SJCRH30 (cell line): ENCODE results near the gene XIST. TPM values are rescaled to one million over a fixed set of nuclear protein-coding genes. Genes with fewer than 3 reads are reported as not detected.
"Not testable (repeated sequence)": the region's sequence is repeated elsewhere in the genome, so short reads cannot be mapped to it uniquely, and the experiment has no call there.

ENCODE experiments used
- DNase-seq, 2 experiments: peaks; one replicate each; pipeline ENCODE4 v3.0.0-alpha.2; 2015 to 2020
- H3K27ac ChIP-seq: fragments of 250-450 bp; sonication (Bioruptor Pico); 2 replicates; pipeline ENCODE4 v1.5.1; 2020; ENCODE audit warnings: mild to moderate bottlenecking, moderate library complexity
- H3K27me3 ChIP-seq: fragments of 250-450 bp; sonication (Bioruptor Pico); 2 replicates; pipeline ENCODE4 v1.5.1; 2020; ENCODE audit warnings: mild to moderate bottlenecking, moderate library complexity
- H3K36me3 ChIP-seq: fragments of 250-450 bp; sonication (Bioruptor Pico); 2 replicates; pipeline ENCODE4 v1.5.1; 2020; ENCODE audit warnings: mild to moderate bottlenecking, moderate library complexity
- H3K4me1 ChIP-seq: fragments of 250-450 bp; sonication (Bioruptor Pico); 2 replicates; pipeline ENCODE4 v1.5.1; 2020; ENCODE audit warnings: mild to moderate bottlenecking, moderate library complexity
- H3K4me3 ChIP-seq: fragments of 250-450 bp; sonication (Bioruptor Pico); 2 replicates; pipeline ENCODE4 v1.5.1; 2020; ENCODE audit warnings: mild to moderate bottlenecking, moderate library complexity
- H3K9me3 ChIP-seq: fragments of 250-450 bp; sonication (Bioruptor Pico); replicated peaks from 2 replicates; pipeline ENCODE4 v1.5.1; 2020; ENCODE audit warnings: mild to moderate bottlenecking, moderate library complexity
- total RNA-seq: library from RNA; depleted of rRNA; stranded (reverse); fragments of >200 nt; shearing (Covaris generic); gene quantifications from 2 replicates; pipeline ENCODE4 v1.2.3, GENCODE V29; 2014; rRNA removed

The XIST gene
- 0.04 and 0.18 TPM in 2 replicates for total RNA-seq

DNA sequence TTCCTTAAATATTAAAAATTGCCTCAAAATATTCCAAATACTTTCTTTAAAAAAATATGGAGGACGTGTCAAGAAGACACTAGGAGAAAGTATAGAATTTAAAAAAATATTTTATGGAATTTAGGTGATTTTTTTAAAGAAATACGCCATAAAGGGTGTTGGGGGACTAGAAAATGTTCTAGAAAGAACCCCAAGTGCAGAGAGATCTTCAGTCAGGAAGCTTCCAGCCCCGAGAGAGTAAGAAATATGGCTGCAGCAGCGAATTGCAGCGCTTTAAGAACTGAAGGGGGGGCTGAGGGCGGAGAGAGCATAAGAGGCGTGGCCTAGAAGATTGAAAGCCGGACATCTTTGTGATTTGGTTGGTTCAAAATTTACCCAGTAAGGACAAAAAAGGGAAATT is at the start of gene XIST:
Gene XIST (minus strand): TSS at position 248 of the 400 bp plus-strand sequence.
- Histone ChIP-seq H3K9me3 (no peaks in the 10 kb centered on the region), H3K36me3 (no peaks in the 10 kb centered on the region), H3K27ac (no peak within 1 kb of the TSS), H3K4me3 (no peak within 1 kb of the TSS), H3K4me1 (no peaks in the 10 kb centered on the region), H3K27me3 (no peaks in the 10 kb centered on the region; the same call in 1 of the 2 replicates)
- no peak for DNase-seq

DNA sequence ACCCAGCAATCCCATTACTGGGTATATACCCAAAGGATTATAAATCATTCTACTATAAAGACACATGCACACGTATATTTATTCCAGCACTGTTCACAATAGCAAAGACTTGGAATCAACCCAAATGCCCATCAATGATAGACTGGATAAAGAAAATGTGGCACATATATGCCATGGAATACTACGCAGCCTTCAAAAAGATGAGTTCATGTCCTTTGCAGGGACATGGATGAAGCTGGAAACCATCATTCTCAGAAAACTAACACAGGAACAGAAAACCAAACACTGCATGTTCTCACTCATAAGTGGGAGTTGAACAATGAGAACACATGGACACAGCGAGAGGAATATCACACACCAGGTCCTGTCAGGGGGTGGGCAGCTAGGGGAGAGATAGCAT is 45.8 kb upstream of the XIST start:
- H3K27ac ChIP-seq, H3K9me3 ChIP-seq, H3K36me3 ChIP-seq, H3K4me3 ChIP-seq, H3K27me3 ChIP-seq, H3K4me1 ChIP-seq, DNase-seq: not testable (repeated sequence)

DNA sequence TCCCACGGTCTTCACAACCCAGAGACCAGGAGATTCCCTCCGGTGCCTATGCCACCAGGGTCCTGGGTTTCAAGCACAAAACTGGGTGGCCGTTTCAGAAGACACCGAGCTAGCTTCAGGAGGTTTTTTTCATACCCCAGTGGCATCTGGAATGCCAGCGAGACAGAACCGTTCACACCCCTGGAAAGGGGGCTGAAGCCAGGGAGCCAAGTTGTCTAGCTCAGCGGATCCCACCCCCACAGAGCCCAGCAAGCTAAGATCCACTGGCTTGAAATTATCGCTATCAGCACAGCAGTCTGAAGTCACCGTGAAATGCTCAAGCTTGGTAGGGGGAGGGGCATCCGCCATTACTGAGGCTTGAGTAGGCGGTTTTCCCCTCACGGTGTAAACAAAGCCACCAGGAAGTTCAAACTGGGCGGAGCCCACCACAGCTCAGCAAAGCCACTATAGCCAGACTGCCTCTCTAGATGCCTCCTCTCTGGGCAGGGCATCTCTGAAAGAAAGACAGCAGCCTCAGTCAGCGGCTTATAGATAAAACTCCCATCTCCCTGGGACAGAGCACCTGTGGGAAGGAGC is 40.1 kb upstream of the XIST start:
- DNase-seq = peak; percentile 62 to 70
- not testable (repeated sequence) for H3K4me1 ChIP-seq, H3K27me3 ChIP-seq, H3K36me3 ChIP-seq, H3K9me3 ChIP-seq
- peak overlapping the region; percentile 68 for H3K4me3 ChIP-seq
- peak overlapping the region; percentile 64 for H3K27ac ChIP-seq

- not testable (repeated sequence) for H3K9me3 ChIP-seq, DNase-seq, H3K4me3 ChIP-seq, H3K27ac ChIP-seq, H3K36me3 ChIP-seq, H3K27me3 ChIP-seq, H3K4me1 ChIP-seq
These were observed 29.7 kb upstream of the XIST start for GRCh38 chrX:73882260-73882659.

DNA sequence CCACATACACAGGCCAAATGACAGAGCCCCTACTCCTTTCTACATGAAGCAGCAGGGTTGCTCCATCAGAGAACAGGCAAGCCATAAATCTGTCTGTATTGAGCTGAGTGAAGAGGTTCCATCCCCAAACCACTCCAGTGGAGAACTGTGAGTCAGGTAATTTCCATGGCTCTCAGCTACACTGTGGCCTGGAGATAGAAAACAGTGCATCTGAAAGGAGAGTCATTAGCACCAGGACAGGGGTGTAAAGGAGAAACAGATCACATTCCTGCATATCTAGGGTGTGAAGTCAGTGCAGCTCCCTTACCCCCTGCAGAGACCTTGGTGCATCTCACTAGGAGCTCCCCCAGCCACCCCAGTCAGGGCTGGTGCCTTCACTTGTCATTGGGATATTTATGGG is 25.2 kb upstream of the XIST start:
- H3K36me3 ChIP-seq = no peaks in the 10 kb centered on the region
- H3K4me3 ChIP-seq = no peak overlapping the region
- no peaks in the 10 kb centered on the region for H3K27me3 ChIP-seq
- no peaks in the 10 kb centered on the region; the same call in 1 of the 2 replicates for H3K9me3 ChIP-seq
- H3K4me1 ChIP-seq = no peaks in the 10 kb centered on the region
- DNase-seq = no peak
- H3K27ac ChIP-seq = no peak overlapping the region

- no peaks in the 10 kb centered on the region for H3K27me3 ChIP-seq
- H3K36me3 ChIP-seq = no peaks in the 10 kb centered on the region
- no peak overlapping the region for H3K27ac ChIP-seq
- H3K4me3 ChIP-seq = no peak overlapping the region
- H3K4me1 ChIP-seq = no peaks in the 10 kb centered on the region
- H3K9me3 ChIP-seq = no peaks in the 10 kb centered on the region; the same call in 1 of the 2 replicates
- DNase-seq = no peak
These were observed 24.4 kb upstream of the XIST start for GRCh38 chrX:73876911-73877310.

DNA sequence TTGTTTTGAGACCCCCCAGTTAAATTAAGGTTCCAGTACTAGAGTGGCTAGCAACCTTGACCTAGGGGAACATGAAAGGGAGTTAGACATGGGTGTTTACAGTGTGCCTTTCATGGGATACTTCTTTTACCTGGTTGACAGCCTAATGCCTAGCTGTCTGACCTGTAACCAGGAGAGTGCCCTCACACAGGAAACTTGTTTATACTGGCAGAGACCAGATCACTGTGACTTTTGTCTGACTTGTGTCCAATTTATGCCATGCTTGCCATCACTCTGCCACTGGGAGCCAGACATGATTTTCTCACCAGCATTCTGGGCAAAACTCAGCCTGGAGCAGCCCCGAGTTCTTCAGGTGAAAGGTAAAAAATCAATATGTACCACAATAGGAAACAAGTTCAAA is 16.4 kb upstream of the XIST start:
- H3K27me3 ChIP-seq = no peaks in the 10 kb centered on the region
- no peak overlapping the region for H3K27ac ChIP-seq
- no peak for DNase-seq
- no peaks in the 10 kb centered on the region for H3K4me1 ChIP-seq
- H3K9me3 ChIP-seq = no peaks in the 10 kb centered on the region
- no peak overlapping the region for H3K4me3 ChIP-seq
- H3K36me3 ChIP-seq = no peaks in the 10 kb centered on the region

DNA sequence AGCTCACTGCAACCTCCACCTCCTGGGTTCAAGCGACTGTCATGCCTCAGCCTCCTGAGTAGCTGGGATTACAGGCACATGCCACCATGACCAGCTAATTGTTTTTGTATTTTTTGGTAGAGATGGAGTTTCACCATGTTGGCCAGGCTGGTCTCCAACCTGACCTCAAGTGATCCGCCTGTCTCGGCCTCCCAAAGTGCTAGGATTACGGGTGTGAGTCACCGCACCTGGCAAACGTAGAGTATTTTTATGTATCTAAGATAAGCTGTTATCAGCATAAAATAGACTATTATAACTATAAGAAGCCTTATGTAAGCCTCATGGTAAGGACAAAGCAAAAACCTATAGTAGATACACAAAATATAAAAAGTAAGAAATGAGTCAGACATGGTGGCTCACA is 14.6 kb upstream of the XIST start:
- Histone ChIP-seq H3K9me3 (no peaks in the 10 kb centered on the region), H3K36me3 (no peaks in the 10 kb centered on the region), H3K4me1 (no peaks in the 10 kb centered on the region), H3K4me3 (no peak overlapping the region), H3K27me3 (no peaks in the 10 kb centered on the region), H3K27ac (no peak overlapping the region)
- DNase-seq = peak in 1 of 2 experiments; percentile 5

GRCh38 chrX:73863852-73864251 is 11.3 kb upstream of the XIST start:
- Histone ChIP-seq H3K4me1 (no peaks in the 10 kb centered on the region), H3K27ac (no peak overlapping the region), H3K4me3 (no peak overlapping the region), H3K27me3 (no peaks in the 10 kb centered on the region), H3K9me3 (no peaks in the 10 kb centered on the region), H3K36me3 (no peaks in the 10 kb centered on the region)
- no peak for DNase-seq

- Histone ChIP-seq H3K27ac (no peak overlapping the region), H3K9me3 (no peaks in the 10 kb centered on the region), H3K36me3 (no peaks in the 10 kb centered on the region), H3K4me3 (no peak overlapping the region), H3K27me3 (no peaks in the 10 kb centered on the region), H3K4me1 (no peaks in the 10 kb centered on the region)
- DNase-seq = no peak
These were observed 10.8 kb upstream of the XIST start for GRCh38 chrX:73863268-73863667.

GRCh38 chrX:73859622-73860021 is 7.1 kb upstream of the XIST start:
- no peaks in the 10 kb centered on the region for H3K4me1 ChIP-seq
- H3K27me3 ChIP-seq = no peaks in the 10 kb centered on the region
- no peak overlapping the region for H3K27ac ChIP-seq
- H3K9me3 ChIP-seq = no peaks in the 10 kb centered on the region
- no peak for DNase-seq
- H3K4me3 ChIP-seq = no peak overlapping the region
- H3K36me3 ChIP-seq = no peaks in the 10 kb centered on the region

- H3K27me3 ChIP-seq = no peaks in the 10 kb centered on the region
- peak; percentile 54 to 82 for DNase-seq
- no peaks in the 10 kb centered on the region for H3K9me3 ChIP-seq
- H3K4me1 ChIP-seq = no peaks in the 10 kb centered on the region
- H3K27ac ChIP-seq = no peak overlapping the region
- no peaks in the 10 kb centered on the region for H3K36me3 ChIP-seq
- no peak overlapping the region for H3K4me3 ChIP-seq
These were observed 3.0 kb upstream of the XIST start for GRCh38 chrX:73855546-73855945.

DNA sequence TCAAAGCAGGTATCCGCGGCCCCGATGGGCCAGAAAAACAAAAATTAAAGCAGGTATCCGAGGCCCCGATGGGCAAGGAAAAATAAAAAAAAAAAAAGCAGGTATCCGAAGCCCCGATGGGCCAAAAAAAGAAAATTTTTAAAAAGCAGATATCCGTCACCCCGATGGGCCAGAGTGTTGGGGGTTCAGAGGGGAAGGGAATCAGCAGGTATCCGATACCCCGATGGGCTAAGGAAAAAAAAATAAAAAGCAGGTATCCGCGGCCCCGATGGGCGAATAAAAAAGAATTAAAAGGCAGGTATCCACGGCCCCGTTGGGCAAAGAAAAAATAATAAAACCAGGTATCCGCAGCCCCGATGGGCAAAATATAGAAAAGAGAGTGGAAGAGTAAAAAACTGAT is 492 bp downstream of the XIST start:
- no peaks in the 10 kb centered on the region; the same call in 1 of the 2 replicates for H3K27me3 ChIP-seq
- H3K36me3 ChIP-seq = no peaks in the 10 kb centered on the region
- H3K9me3 ChIP-seq = no peaks in the 10 kb centered on the region
- no peaks in the 10 kb centered on the region for H3K4me1 ChIP-seq
- no peak for DNase-seq
- no peak overlapping the region for H3K27ac ChIP-seq
- no peak overlapping the region for H3K4me3 ChIP-seq

- no peak overlapping the region for H3K4me3 ChIP-seq
- H3K27me3 ChIP-seq = no peaks in the 10 kb centered on the region; the same call in 1 of the 2 replicates
- no peaks in the 10 kb centered on the region for H3K9me3 ChIP-seq
- H3K27ac ChIP-seq = no peak overlapping the region
- H3K4me1 ChIP-seq = no peaks in the 10 kb centered on the region
- no peak for DNase-seq
- H3K36me3 ChIP-seq = no peaks in the 10 kb centered on the region
These were observed 1.2 kb downstream of the XIST start for GRCh38 chrX:73851014-73852009.
